ENCODE data around the gene FAM118B.

DNA sequence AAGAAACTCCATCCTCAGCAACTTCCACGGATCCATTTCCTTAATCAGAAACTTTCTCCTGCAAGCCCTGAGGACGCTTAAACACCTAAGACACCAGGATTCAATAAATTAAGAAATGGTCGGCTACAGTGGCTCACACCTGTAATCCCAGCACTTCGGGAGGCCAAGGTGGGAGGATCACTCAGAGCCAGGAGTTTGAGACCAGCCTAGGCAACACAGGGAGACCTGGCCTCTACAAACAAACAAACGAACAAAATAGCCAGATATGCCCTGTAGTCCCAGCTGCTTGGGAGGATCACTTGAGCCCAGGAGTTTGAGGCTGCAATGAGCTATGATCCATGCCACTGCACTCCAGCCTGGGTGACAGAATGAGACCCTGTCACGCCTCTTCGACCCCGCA is 46.8 kb upstream of the FAM118B start:
- TF ChIP-seq, protein P1, sequence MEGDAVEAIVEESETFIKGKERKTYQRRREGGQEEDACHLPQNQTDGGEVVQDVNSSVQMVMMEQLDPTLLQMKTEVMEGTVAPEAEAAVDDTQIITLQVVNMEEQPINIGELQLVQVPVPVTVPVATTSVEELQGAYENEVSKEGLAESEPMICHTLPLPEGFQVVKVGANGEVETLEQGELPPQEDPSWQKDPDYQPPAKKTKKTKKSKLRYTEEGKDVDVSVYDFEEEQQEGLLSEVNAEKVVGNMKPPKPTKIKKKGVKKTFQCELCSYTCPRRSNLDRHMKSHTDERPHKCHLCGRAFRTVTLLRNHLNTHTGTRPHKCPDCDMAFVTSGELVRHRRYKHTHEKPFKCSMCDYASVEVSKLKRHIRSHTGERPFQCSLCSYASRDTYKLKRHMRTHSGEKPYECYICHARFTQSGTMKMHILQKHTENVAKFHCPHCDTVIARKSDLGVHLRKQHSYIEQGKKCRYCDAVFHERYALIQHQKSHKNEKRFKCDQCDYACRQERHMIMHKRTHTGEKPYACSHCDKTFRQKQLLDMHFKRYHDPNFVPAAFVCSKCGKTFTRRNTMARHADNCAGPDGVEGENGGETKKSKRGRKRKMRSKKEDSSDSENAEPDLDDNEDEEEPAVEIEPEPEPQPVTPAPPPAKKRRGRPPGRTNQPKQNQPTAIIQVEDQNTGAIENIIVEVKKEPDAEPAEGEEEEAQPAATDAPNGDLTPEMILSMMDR (IDR thresholded peaks at IDR 0.05): no peak
- no peak for TF ChIP-seq POLR2A (IDR thresholded peaks at IDR 0.05)
- TF ChIP-seq POLR2AphosphoS5 (IDR thresholded peaks at IDR 0.05): no peak

Data from stomach (tissue), 4 donors.